GM18520 (cell line): ENCODE results near the gene ME1.
"Not testable (repeated sequence)": the region's sequence is repeated elsewhere in the genome, so short reads cannot be mapped to it uniquely, and the experiment has no call there.

Experiments used
- ATAC-seq: cut with Tn5 transposase; IDR thresholded peaks from one replicate; pipeline ENCODE4 v1.9.1; 2021; ENCODE audit not compliant: unreplicated experiment

Gene ME1

DNA sequence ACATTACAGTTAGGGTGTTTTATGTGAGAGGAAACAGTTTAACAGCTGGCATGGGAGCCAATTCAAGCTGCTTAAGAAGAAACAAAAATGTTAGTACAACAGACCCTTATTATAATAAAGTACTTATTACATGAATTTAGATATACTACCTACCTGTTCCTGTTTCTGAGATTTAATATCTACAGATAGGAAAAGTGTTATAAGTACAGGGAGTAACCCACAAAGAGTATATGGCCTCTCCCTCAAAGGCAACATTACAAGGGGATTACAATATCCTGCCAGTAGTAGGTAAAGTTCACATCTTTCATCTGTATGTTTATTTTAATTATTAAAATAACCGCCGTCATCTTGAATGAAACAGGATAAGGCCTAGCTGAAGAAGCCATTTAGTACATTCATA lies 1.8 kb upstream of the ME1 start:
- no peak for ATAC-seq

DNA sequence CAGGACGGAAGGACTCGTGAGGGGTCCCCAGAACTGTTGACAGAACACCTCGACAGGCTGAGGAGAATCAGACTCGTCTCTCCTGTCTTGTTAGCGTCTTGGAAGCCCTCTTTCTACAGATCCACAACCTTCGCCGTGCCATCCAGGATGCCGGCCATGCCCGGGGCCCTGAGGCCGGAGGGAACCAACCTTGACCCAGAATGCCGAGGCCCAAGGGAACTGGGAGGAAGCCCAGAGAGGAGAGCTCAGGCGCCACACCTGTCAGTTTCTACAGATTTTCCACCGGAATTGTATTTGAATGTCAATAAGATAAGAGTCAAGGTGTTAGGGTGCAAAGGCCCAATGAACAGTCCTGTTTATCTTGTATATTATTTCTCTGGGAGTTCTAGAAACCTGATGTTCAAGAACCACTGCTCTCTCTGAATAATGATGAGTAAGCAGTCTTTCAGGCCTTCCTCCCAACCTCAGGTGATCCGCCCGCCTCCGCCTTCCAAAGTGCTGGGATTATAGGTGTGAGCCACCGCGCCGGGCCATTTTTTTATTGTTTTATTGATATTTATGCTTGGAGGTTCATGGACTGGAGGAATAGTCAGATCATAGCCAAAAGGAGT lies 799 bp upstream of the ME1 start:
- no peak for ATAC-seq

DNA sequence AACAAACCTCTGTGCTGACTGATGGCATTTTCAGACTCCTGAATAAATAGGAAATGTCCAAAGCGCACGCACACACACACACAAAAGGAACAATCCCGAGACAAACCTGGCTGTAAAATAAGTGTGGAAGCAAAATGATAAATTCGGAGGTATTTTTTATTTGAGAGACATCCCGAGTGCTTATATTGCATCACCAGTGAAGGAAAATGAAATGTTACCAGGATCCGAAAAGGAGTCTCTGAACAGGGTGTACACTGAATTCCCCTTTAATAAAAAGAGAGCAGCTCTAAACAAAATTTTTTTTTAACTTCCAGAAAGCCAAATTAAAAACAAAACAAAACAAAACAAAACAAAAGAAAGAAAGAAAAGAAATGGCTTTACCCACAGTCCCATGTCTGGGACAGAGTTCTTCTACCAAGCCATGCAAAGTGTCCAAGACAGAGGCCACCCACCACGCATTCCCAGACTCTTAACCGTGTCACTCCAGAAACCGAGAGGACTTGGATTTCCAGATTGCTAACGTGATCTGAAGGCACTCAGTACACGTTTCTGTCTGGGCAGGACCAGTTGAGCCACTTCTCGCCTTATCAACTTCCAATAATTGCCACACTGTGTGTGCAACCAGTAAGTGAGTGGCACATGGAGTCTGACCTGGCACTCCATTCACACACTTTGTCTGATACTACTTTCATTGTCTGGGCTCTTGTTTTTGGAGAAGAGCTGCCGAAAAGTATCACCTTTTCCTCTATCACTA lies 817 bp downstream of the ME1 start:
- ATAC-seq = no peak

DNA sequence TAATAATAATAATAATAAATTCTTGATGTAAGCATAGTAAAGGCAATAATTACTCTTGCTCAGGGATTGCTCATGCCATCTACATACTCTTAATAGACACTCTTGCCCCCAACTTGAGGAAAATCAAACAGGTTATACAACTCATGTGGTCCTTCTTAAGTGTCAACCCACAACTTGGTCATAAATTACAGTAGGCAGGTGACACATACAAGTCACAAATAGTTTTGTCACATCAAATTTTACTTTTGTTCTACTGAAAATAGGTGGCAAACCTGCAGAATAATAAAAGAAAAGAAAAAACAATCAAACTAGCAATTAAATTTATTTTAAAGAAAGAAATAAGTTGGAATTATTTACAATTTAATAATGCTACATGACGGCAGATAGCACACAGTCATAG lies 1.6 kb downstream of the ME1 start:
- no peak for ATAC-seq

DNA sequence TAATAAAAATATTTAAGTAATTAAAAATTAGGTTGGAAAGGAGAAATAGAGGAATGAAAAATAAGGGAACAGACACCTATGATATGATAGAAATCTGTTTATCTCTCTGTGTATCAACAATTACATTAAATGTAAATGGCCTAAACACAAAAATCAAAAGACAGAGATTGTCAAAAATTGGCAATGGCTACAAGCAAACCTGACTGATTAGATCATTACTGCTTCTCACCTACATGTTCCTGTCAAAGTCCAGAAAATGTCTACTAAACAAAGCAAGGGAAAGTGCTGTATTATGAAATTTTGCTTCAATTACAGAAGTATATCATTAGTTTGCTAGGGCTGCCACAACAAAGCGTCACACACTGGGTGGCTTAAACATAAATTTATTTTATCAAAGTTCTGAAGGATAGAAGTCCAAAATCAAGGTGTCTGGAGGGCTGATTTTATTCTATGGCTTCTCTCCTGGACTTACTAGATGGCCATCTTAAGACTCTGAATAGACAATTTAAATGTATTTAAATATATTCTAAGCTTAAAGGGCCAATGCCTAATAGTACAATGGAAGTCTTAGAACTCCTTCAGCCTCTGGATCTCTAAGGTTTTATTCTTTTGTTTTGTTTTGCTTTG lies 6.3 kb downstream of the ME1 start:
- ATAC-seq = no peak

DNA sequence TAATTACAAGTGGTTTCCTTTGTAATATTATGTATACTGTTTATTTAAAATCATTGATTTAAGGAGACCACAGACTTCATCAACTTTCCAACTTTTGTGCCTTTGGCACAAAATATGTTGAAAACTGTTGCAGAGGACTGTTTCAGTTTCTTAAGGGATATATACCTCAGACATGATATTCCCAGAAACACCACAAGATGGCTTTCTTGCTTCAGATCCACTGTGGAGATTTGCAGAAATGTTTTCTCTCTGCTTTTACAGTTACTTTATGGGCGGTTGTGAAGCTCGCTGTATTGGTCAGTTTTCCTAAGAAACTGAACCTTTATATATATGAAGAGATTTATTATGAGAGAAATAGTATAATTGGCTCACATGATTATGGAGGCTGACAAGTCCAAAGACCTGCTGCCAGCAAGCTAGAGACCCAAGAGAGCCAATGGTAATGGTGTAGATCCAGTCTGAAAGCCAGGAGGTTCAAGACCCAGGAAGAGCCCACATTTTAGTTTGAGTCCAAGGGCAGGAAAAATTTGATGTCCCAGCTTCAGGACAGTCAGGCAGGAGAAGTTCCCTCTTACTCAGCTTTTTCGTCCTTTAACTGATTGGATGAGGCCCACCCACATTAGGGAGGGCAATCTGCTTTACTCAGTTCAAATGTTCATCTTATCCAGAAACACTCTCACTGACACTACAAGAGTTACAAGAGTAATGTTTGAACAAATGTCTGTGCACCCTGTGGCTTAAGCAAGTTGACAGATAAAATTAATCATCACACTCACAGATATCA lies 12.8 kb downstream of the ME1 start:
- no peak for ATAC-seq

- ATAC-seq = no peak
These were observed 17.8 kb downstream of the ME1 start for GRCh38 chr6:83413068-83413467.

DNA sequence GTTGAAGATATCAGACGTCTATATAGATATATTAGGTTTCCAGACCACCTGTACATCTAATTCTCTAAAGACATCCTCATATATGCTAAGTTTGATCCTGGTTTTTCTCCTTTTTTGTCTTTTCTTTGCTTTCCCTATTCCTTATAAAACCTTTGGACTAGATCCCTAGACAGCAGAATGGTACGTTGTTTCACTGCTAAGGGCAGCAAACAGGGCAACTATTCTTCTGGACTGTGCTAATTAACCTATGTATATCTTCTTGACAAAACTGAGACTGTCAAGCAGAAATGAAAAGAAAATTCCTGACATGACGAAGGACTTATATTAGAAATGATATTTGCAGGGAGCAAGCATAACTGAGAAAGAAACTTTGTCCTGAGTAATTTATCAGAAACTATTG lies 19.1 kb downstream of the ME1 start:
- no peak for ATAC-seq

- ATAC-seq = no peak
These were observed 27.7 kb downstream of the ME1 start for GRCh38 chr6:83403191-83403590.

GRCh38 chr6:83389606-83390005 lies 41.2 kb downstream of the ME1 start:
- no peak for ATAC-seq

- no peak for ATAC-seq
These were observed 45.4 kb downstream of the ME1 start for GRCh38 chr6:83385473-83385872.

DNA sequence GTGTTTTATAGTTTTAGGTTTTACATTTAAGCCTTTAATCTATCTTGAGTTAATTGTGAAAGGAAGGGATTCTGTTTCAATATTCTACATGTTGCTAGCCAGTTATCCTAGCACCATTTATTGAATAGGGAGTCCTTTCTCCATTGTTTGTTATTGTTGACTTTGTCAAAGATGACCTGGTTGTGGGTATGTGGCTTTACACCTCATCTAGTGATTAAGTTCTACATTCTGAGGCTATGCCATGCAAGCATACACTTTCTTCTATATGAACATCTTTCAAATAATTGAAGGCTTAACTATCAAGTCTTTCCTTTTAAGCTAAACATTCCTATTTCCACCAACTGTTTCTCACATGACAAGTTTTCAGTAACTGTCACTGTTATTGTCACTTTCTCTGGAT lies 46.1 kb downstream of the ME1 start:
- ATAC-seq = no peak

DNA sequence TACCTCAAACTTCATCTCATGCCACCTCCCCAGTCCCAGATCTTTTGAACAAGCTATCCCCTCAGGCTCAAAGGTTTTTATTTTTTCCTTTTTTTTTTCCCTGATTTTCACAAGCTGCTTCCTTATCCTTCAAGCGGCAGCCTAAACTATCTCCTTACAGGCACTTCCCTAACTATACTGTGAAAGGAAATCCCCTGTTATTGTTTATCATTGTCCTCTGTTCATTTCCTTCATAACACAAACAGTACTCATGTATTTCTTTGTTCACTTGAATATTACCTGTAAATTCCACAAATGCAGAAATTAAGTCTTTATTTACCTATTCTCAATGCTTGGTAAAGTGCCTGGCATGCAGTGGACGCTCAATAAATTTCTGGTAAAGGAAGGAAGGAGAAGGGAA lies 48.9 kb downstream of the ME1 start:
- ATAC-seq = no peak

DNA sequence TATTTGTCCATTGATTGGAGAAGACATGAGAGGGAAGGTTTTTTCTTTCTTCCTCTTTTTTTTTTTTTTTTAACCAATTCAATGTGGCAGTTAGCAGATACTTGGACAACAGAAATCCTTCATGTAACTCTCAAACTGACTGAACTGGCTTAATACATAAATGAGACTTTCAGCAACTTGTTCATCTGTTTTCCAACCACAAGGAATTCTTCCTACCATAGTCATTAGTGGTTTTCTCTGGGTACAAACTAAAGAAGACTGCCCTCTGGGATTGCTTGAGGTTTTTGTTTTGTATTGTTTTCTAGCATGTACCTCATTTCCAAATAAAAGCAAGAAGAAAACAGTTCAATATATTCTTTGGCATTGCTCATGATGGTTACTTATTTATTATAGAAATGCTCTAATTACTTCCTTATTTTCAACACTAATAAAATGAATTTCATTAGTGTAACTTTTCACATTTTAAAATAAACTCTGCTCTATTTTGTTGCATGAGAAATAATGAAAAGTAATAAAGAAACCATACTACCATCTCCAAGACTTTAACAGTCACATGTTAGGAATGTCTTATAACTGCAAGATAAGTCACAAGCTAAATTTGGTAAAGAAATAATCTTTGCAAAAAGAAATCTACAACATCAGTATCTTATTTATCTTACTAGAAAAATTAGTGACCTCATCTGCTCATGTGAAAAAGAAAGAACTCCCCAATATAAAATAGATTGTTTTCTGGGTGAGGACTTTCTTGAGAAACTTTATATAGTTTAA lies 52.0 kb downstream of the ME1 start:
- ATAC-seq = no peak

DNA sequence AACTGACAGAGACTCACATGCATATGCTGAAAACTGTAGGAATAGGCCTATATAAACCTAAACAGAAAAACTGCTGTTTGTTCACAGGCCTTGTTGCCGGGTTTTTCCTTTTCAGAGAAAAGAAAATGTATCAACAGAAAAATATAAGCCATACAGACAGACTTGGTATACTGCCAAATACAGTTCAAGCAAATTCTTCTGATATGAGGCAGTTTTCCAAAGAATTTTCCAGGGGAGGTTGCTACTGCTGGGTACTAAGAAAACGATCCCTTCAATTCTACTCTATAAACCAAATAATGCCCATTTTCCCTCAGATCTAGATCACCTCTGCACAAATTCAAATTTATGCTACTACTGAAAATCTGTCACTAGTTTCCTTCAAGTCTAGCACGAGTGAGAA lies 59.4 kb downstream of the ME1 start:
- no peak for ATAC-seq

GRCh38 chr6:83370567-83370966 lies 60.3 kb downstream of the ME1 start:
- no peak for ATAC-seq

DNA sequence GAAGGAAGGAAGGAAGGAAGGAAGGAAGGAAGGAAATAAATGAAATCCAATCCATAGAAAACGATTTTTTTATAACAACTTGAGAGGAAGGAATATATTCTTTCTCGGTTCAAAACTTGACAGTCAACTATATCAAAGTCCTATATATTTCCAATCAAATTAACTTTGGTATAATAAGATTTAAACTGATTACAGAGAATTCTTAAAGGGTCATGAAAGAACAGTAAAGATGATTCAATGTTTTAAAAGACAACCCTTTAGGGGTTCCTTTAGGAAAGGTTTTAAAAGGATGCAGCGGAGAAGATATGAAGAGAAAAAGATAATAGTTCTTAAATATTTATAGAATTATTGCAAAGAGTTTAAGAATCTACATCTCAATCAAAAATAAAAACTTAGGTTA lies 61.2 kb downstream of the ME1 start:
- ATAC-seq = no peak

- no peak for ATAC-seq
These were observed 62.3 kb downstream of the ME1 start for GRCh38 chr6:83368577-83368976.

GRCh38 chr6:83367104-83367503 lies 63.7 kb downstream of the ME1 start:
- ATAC-seq = no peak

- ATAC-seq = no peak
These were observed 64.9 kb downstream of the ME1 start for GRCh38 chr6:83365931-83366330.

GRCh38 chr6:83362349-83362748 lies 68.5 kb downstream of the ME1 start:
- not testable (repeated sequence) for ATAC-seq
